RWPE2 (cell line): ENCODE results near the gene APBA3.

Experiments
- ATAC-seq: fragments of 200-7000 bp; cut with Tn5 transposase; 3 replicates; pipeline ENCODE4 v1.9.1; 2021; ENCODE audit warnings: low read depth
- DNase-seq: peaks from one replicate; pipeline ENCODE4 v3.0.0-alpha.2; 2020; ENCODE audit warnings: low spot score
- H3K27ac ChIP-seq: fragments of 450-650 bp; 2 replicates; pipeline ENCODE4 v1.5.1; 2017; ENCODE audit warnings: mild to moderate bottlenecking; ENCODE audit not compliant: poor library complexity, severe bottlenecking
- H3K27me3 ChIP-seq: fragments of 250-450 bp; sonication (Bioruptor Pico); 2 replicates; pipeline ENCODE4 v1.5.1; 2021; ENCODE audit warnings: mild to moderate bottlenecking, moderate library complexity; ENCODE audit not compliant: insufficient read depth, poor library complexity, severe bottlenecking
- H3K36me3 ChIP-seq: fragments of 250-450 bp; sonication (Bioruptor Pico); 2 replicates; pipeline ENCODE4 v1.5.1; 2020; ENCODE audit warnings: low read depth, mild to moderate bottlenecking, moderate library complexity
- H3K4me1 ChIP-seq: fragments of 250-450 bp; sonication (Bioruptor Pico); 2 replicates; pipeline ENCODE4 v1.5.1; 2021; ENCODE audit warnings: mild to moderate bottlenecking, moderate library complexity; ENCODE audit not compliant: insufficient read depth, poor library complexity, severe bottlenecking
- H3K4me3 ChIP-seq: fragments of 250-450 bp; sonication (Bioruptor Pico); 2 replicates; pipeline ENCODE4 v1.5.1; 2021; ENCODE audit warnings: mild to moderate bottlenecking, moderate library complexity; ENCODE audit not compliant: severe bottlenecking
- H3K9me3 ChIP-seq: fragments of 250-450 bp; sonication (Bioruptor Pico); 2 replicates; pipeline ENCODE4 v1.5.1; 2021; ENCODE audit warnings: mild to moderate bottlenecking, moderate library complexity; ENCODE audit not compliant: severe bottlenecking
- TF ChIP-seq, protein P1 (sequence below): fragments of 450-650 bp; IDR thresholded peaks from one replicate; pipeline ENCODE4 v1.5.1; 2017; ENCODE audit warnings: mild to moderate bottlenecking, moderate library complexity; ENCODE audit not compliant: poor library complexity, severe bottlenecking

APBA3 gene

DNA sequence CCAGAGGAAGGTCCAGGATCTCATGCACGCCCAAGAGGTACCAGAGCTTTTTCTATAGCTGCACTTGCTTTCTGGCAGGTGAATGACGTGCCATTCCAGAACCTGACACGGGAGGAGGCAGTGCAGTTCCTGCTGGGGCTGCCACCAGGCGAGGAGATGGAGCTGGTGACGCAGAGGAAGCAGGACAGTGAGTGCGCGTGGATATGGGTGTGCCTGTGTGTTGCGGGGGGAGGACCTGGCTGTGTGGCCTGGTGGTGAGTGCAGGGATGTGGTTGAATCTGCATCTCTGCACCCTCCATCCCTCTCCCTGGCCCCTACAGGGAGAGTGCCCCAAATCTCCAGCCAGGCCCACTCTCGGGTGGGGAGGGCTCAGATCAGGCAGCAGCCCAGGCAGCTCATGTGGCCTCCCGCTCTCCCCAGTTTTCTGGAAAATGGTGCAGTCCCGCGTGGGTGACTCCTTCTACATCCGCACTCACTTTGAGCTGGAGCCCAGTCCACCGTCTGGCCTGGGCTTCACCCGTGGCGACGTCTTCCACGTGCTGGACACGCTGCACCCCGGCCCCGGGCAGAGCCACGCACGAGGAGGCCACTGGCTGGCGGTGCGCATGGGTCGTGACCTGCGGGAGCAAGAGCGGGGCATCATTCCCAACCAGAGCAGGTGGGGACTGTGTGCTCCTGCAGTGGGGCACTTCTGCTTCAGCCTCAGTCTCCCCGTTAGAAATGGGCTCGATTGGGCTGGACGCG, 22.8 kb downstream of the APBA3 start:
- Histone ChIP-seq H3K4me3 (no peak overlapping the region), H3K36me3 (no peaks in the 10 kb centered on the region), H3K9me3 (no peaks in the 10 kb centered on the region), H3K27ac (no peak overlapping the region), H3K27me3 (no peaks in the 10 kb centered on the region), H3K4me1 (no peaks in the 10 kb centered on the region)
- DNase-seq (no peak), ATAC-seq (no peak)
- TF ChIP-seq, protein P1, sequence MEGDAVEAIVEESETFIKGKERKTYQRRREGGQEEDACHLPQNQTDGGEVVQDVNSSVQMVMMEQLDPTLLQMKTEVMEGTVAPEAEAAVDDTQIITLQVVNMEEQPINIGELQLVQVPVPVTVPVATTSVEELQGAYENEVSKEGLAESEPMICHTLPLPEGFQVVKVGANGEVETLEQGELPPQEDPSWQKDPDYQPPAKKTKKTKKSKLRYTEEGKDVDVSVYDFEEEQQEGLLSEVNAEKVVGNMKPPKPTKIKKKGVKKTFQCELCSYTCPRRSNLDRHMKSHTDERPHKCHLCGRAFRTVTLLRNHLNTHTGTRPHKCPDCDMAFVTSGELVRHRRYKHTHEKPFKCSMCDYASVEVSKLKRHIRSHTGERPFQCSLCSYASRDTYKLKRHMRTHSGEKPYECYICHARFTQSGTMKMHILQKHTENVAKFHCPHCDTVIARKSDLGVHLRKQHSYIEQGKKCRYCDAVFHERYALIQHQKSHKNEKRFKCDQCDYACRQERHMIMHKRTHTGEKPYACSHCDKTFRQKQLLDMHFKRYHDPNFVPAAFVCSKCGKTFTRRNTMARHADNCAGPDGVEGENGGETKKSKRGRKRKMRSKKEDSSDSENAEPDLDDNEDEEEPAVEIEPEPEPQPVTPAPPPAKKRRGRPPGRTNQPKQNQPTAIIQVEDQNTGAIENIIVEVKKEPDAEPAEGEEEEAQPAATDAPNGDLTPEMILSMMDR: no peak

DNA sequence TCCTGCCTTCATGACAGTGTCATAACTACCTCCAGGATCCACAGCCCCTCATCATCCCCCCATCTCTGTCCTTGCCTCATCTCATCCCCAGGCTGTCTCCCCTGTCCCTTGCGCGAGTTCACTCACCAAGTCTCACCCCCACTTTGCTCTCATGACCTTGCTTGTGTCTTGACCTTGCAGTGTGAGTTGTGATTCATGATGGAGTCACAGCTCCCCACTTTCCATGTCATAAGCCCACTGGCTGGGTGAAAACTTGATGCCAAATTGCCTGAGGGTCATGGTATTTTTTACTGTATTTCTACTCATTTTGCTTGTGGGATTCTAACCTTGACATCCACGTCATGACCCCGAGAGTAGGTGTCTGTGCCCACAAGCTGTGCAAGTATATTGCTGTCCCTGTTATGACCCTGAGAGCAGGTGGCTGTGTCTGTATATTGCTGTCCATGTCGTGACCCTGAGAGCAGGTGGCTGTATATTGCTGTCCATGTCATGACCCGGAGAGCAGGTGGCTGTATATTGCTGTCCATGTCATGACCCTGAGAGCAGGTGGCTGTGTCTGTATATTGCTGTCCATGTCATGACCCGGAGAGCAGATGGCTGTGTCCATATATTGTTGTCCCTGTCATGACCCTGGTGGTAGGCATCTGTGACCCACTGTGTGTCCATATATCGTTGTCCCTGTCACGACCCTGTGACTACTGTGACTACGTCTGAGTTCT, 23.8 kb downstream of the APBA3 start:
- no peak for DNase-seq
- Histone ChIP-seq H3K27me3 (no peaks in the 10 kb centered on the region), H3K36me3 (no peaks in the 10 kb centered on the region), H3K4me1 (no peaks in the 10 kb centered on the region), H3K27ac (no peak overlapping the region), H3K4me3 (no peak overlapping the region), H3K9me3 (no peaks in the 10 kb centered on the region)
- TF ChIP-seq, protein P1: no peak
- ATAC-seq: no peak

DNA sequence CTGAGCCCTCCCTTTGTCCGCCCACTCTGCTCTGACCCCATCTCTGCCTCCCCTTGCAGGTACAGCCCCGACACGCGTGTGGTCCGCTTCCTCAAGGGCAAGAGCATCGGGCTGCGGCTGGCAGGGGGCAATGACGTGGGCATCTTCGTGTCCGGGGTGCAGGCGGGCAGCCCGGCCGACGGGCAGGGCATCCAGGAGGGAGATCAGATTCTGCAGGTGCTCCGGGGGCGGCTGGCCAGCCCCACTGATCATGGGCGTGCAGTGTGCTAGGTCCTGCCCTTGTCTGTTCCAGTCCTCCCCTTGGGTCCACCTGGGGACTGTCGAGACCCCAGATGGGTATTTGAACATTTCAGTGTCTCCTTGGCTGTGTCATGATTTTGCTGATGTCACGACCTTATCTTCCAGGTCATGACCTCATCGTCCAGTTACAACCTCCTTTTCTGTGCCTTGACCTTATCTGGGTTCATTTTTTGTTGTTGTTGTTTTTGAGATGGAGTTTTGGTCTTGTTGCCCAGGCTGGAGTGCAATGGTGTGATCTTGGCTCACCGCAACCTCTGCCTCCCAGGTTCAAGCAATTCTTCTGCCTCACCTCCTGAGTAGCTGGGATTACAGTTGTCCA, 25.3 kb downstream of the APBA3 start:
- Histone ChIP-seq H3K27me3 (no peaks in the 10 kb centered on the region), H3K9me3 (no peaks in the 10 kb centered on the region), H3K36me3 (no peaks in the 10 kb centered on the region), H3K4me1 (no peaks in the 10 kb centered on the region), H3K4me3 (no peak overlapping the region), H3K27ac (no peak overlapping the region)
- TF ChIP-seq, protein P1: no peak
- no peak for ATAC-seq
- no peak for DNase-seq

DNA sequence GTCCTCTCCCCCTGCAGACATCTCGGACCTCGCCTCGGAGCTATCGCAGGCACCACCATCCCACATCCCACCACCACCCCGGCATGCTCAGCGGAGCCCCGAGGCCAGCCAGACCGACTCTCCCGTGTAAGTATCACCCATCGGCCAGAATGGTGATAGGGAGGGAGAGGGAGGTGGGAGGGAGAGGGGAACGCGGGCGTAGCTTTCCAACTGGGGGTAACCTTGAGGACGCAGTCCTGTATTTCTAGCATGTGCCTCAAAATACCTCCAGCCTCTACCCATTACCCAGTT, 27.2 kb downstream of the APBA3 start:
- TF ChIP-seq, protein P1: no peak
- no peaks in the 10 kb centered on the region for H3K27me3 ChIP-seq
- H3K4me1 ChIP-seq: no peaks in the 10 kb centered on the region
- no peak for ATAC-seq
- DNase-seq: no peak
- no peaks in the 10 kb centered on the region for H3K36me3 ChIP-seq
- H3K9me3 ChIP-seq: no peaks in the 10 kb centered on the region
- H3K4me3 ChIP-seq: no peak overlapping the region
- no peak overlapping the region for H3K27ac ChIP-seq
